Fibroblast of mammary gland (primary cell): ENCODE results near the gene BRI3BP.
"Not testable (repeated sequence)": the region's sequence is repeated elsewhere in the genome, so short reads cannot be mapped to it uniquely, and the experiment has no call there.

Source experiments
- DNase-seq: peaks from one replicate; pipeline ENCODE4 v3.0.0-alpha.2; 2010; ENCODE audit warnings: low read depth
- H3K4me3 ChIP-seq: 2 replicates; pipeline ENCODE4 v1.5.1; 2011; ENCODE audit warnings: low read depth, mild to moderate bottlenecking, low read length, moderate library complexity; ENCODE audit not compliant: control insufficient read depth
- CTCF ChIP-seq: conservative IDR thresholded peaks from 2 replicates; pipeline ENCODE4 v1.5.1; 2011; ENCODE audit warnings: low read depth, low read length, inconsistent platforms; ENCODE audit not compliant: control insufficient read depth, insufficient read depth

BRI3BP gene

GRCh38 chr12:124980098-124980892 lies 13.2 kb upstream of the BRI3BP start:
- TF ChIP-seq CTCF, result no peak
- H3K4me3 ChIP-seq, result no peak overlapping the region
- DNase-seq, result no peak

GRCh38 chr12:124986876-124987275 lies 6.6 kb upstream of the BRI3BP start:
- not testable (repeated sequence) for DNase-seq, H3K4me3 ChIP-seq

GRCh38 chr12:124992874-124993625 lies 395 bp upstream of the BRI3BP start:
- H3K4me3 ChIP-seq, result peak overlapping the region; percentile 47
- DNase-seq, result peak; percentile 36
- TF ChIP-seq CTCF, result peak; percentile 20

- TF ChIP-seq CTCF, result no peak
- DNase-seq, result no peak
- H3K4me3 ChIP-seq, result peak overlapping the region; percentile 61
Measured at GRCh38 chr12:124994437-124994975, 1.1 kb downstream of the BRI3BP start.

DNA sequence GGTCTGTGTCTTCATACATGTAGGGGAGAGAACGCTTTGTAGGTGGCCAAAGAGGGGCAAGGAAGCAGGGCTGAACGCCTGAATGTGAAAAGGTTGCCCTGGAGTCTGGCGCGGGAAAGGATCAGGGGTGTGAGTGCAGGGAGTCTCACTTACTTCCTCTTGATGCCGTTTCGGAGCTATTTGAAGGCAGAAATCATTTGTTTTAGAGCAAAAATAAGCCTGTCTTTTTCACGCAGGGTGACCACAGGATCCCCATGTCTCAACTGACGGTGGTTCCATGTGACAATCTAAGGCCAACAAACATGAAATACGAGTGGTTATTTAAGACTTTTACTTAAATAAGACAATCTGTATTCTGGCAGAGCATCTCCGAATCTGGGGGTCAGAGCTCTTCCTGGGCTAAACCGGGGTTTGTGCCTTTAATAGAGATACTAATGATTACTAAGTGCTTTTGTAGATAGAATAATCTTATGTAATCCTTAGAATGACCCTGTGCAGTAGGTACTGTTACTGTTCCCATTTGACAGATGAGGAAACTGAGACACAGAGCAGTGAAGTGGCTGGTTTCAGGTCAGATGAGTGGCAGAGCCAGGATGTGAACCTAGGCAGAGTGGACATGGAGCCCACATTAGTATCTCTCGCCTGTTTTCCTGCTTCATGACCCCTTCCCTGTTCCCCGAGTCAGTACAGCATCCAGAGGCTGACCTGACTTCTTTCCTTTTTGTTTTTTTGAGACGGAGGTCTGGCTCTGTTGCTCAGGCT lies 1.9 kb downstream of the BRI3BP start:
- no peak for TF ChIP-seq CTCF
- DNase-seq, result no peak
- no peak overlapping the region for H3K4me3 ChIP-seq

DNA sequence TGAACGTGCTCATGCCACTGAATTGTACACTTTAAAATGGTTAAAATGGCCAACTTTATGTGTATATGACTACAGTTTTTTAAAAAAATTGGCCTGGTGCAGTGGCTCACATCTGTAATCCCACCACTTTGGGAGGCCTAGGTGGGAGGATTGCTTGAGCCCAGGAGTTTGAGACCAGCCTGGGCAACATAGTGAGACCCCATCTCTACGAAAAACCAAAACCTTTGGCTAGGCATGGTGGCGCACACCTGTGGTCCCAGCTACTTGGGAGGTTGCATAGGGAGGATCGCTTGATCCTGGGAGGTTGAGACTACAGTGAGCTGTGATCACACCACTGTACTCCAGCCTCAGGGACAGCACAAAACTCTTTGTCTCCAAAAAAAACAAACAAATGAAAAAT lies 5.3 kb downstream of the BRI3BP start:
- DNase-seq, result no peak
- no peak for TF ChIP-seq CTCF
- H3K4me3 ChIP-seq, result no peak overlapping the region
